Liver (tissue), 9 donors: Measurements from ENCODE around the gene TEX2. TPM values are rescaled to one million over a fixed set of nuclear protein-coding genes. Genes with fewer than 3 reads are reported as not detected.
A peak's percentile ranks its signal among the peaks of the same experiment; 100 is the strongest.

Experiments
- DNase-seq: peaks from one replicate; pipeline ENCODE4 v3.0.0-alpha.2; 2017; ENCODE audit warnings: low spot score
- H3K27ac ChIP-seq, 2 donors: one replicate each; pipeline ENCODE4 v1.7.0; 2013; ENCODE audit warnings: inconsistent platforms in 2 of 2, low read length in 2 of 2, control low read depth in 1 of 2, low read depth in 1 of 2, mild to moderate bottlenecking in 1 of 2
- H3K27me3 ChIP-seq, 4 donors: one replicate each; pipeline versions ENCODE4 v1.6.1 to v1.7.0; 2013; ENCODE audit warnings: low read length in 3 of 4, inconsistent platforms in 1 of 4, mild to moderate bottlenecking in 1 of 4, moderate library complexity in 1 of 4; ENCODE audit not compliant: control insufficient read depth in 4 of 4, insufficient read depth in 4 of 4
- H3K36me3 ChIP-seq, 4 donors: one replicate each; pipeline versions ENCODE4 v1.6.1 to v1.7.0; 2013; ENCODE audit warnings: low read length in 3 of 4, mild to moderate bottlenecking in 3 of 4, low read depth in 1 of 4, moderate library complexity in 1 of 4; ENCODE audit not compliant: control insufficient read depth in 4 of 4, insufficient read depth in 3 of 4
- H3K4me1 ChIP-seq, 4 donors: one replicate each; pipeline versions ENCODE4 v1.6.1 to v1.7.0; 2013; ENCODE audit warnings: low read length in 3 of 4, mild to moderate bottlenecking in 3 of 4, moderate library complexity in 1 of 4; ENCODE audit not compliant: control insufficient read depth in 4 of 4, insufficient read depth in 4 of 4
- H3K4me3 ChIP-seq, 3 donors: one replicate each; pipeline versions ENCODE4 v1.6.1 to v1.7.0; 2013; ENCODE audit warnings: low read length in 3 of 3, control low read depth in 1 of 3, low read depth in 1 of 3, mild to moderate bottlenecking in 1 of 3
- H3K9ac ChIP-seq, 2 donors: one replicate each; pipeline ENCODE4 v1.7.0; 2013; ENCODE audit warnings: low read length in 2 of 2, mild to moderate bottlenecking in 2 of 2, moderate library complexity in 2 of 2, control low read depth in 1 of 2, low read depth in 1 of 2
- H3K9me3 ChIP-seq, 4 donors: one replicate each; pipeline versions ENCODE4 v1.6.1 to v1.7.0; 2013; ENCODE audit warnings: low read length in 3 of 4; ENCODE audit not compliant: control insufficient read depth in 4 of 4
- ATF3 ChIP-seq: IDR thresholded peaks from 2 replicates; pipeline ENCODE4 v1.6.1; 2016; ENCODE audit warnings: antibody characterized with exemption
- EGR1 ChIP-seq, 2 donors: IDR thresholded peaks; 2 replicates each; pipeline ENCODE4 v1.6.1; 2016 to 2018; ENCODE audit warnings: antibody characterized with exemption in 2 of 2, low read depth in 2 of 2
- FOXA1 ChIP-seq: IDR thresholded peaks from 2 replicates; pipeline ENCODE4 v1.6.1; 2016; ENCODE audit warnings: antibody characterized with exemption
- FOXA2 ChIP-seq: IDR thresholded peaks from 2 replicates; pipeline ENCODE4 v1.6.1; 2016; ENCODE audit warnings: antibody characterized with exemption
- GABPA ChIP-seq, 2 donors: IDR thresholded peaks in 1 of 2; conservative IDR thresholded peaks in 1 of 2; 2 replicates each; pipeline ENCODE4 v1.6.1; 2016; ENCODE audit warnings: antibody characterized with exemption in 2 of 2, mild to moderate bottlenecking in 1 of 2, moderate library complexity in 1 of 2
- HNF4A ChIP-seq, 2 donors: conservative IDR thresholded peaks; 2 replicates each; pipeline ENCODE4 v1.6.1; 2016; ENCODE audit warnings: antibody characterized with exemption in 2 of 2, mild to moderate bottlenecking in 2 of 2
- HNF4G ChIP-seq: IDR thresholded peaks from 2 replicates; pipeline ENCODE4 v1.6.1; 2016; ENCODE audit warnings: antibody characterized with exemption
- JUND ChIP-seq, 2 donors: IDR thresholded peaks; 2 replicates each; pipeline ENCODE4 v1.6.1; 2016; ENCODE audit warnings: antibody characterized with exemption in 2 of 2
- MAX ChIP-seq: IDR thresholded peaks from 2 replicates; pipeline ENCODE4 v1.6.1; 2016; ENCODE audit warnings: antibody characterized with exemption
- NR2F2 ChIP-seq: IDR thresholded peaks from 2 replicates; pipeline ENCODE4 v1.6.1; 2016; ENCODE audit warnings: antibody characterized with exemption
- RAD21 ChIP-seq, 2 donors: IDR thresholded peaks; 2 replicates each; pipeline ENCODE4 v1.6.1; 2016; ENCODE audit warnings: antibody characterized with exemption in 2 of 2, mild to moderate bottlenecking in 2 of 2
- REST ChIP-seq: IDR thresholded peaks from 2 replicates; pipeline ENCODE4 v1.6.1; 2016; ENCODE audit warnings: antibody characterized with exemption, mild to moderate bottlenecking
- RXRA ChIP-seq, 2 donors: IDR thresholded peaks; 2 replicates each; pipeline ENCODE4 v1.6.1; 2017 to 2018; ENCODE audit warnings: antibody characterized with exemption in 2 of 2, mild to moderate bottlenecking in 1 of 2
- SP1 ChIP-seq: IDR thresholded peaks from 2 replicates; pipeline ENCODE4 v1.6.1; 2018; ENCODE audit warnings: antibody characterized with exemption, mild to moderate bottlenecking
- TAF1 ChIP-seq: conservative IDR thresholded peaks from 2 replicates; pipeline ENCODE4 v1.6.1; 2016; ENCODE audit warnings: antibody characterized with exemption, mild to moderate bottlenecking
- YY1 ChIP-seq: IDR thresholded peaks from 2 replicates; pipeline ENCODE4 v1.6.1; 2016; ENCODE audit warnings: antibody characterized with exemption, mild to moderate bottlenecking
- WGBS: extraction: QIAGEN DNeasy Blood & Tissue Kit; methylation state at CpG from one replicate; pipeline ENCODE4 v1.1.7; 2013; 5-methylcytosine and 5-hydroxymethylcytosine counted together
- polyA plus RNA-seq, 2 donors: library from polyadenylated mRNA; stranded (reverse) in 1 of 2; unstranded in 1 of 2; fragments of 200-250 nt in 1 of 2; fragments of >200 nt in 1 of 2; fragmentation: Nextera tagmentation in 1 of 2; extraction: Ambion mirVana in 1 of 2; gene quantifications; one replicate each; pipeline versions ENCODE4 v1.2.1 to v1.2.3, GENCODE V29; 2013 to 2015
- total RNA-seq, 2 donors: library from RNA; depleted of rRNA; stranded (reverse); fragments of >200 nt; gene quantifications; one replicate each; pipeline ENCODE4 v1.2.3, GENCODE V29; 2014
- TF ChIP-seq, protein P1 (sequence below): fragments of 150-350 bp; IDR thresholded peaks from 2 replicates; pipeline ENCODE4 v1.5.1; 2017; ENCODE audit warnings: improper control_type of control experiment, low read depth, low read length; ENCODE audit not compliant: missing input control
- TF ChIP-seq, protein P2 (sequence below): IDR thresholded peaks from 2 replicates; pipeline ENCODE4 v1.6.1; 2016; ENCODE audit warnings: antibody characterized with exemption
- donor health status: healthy.
- donor health status: healthy.
- donor health status: healthy.
- donor health status: healthy.
- donor health status: healthy.

Gene TEX2, protein sequence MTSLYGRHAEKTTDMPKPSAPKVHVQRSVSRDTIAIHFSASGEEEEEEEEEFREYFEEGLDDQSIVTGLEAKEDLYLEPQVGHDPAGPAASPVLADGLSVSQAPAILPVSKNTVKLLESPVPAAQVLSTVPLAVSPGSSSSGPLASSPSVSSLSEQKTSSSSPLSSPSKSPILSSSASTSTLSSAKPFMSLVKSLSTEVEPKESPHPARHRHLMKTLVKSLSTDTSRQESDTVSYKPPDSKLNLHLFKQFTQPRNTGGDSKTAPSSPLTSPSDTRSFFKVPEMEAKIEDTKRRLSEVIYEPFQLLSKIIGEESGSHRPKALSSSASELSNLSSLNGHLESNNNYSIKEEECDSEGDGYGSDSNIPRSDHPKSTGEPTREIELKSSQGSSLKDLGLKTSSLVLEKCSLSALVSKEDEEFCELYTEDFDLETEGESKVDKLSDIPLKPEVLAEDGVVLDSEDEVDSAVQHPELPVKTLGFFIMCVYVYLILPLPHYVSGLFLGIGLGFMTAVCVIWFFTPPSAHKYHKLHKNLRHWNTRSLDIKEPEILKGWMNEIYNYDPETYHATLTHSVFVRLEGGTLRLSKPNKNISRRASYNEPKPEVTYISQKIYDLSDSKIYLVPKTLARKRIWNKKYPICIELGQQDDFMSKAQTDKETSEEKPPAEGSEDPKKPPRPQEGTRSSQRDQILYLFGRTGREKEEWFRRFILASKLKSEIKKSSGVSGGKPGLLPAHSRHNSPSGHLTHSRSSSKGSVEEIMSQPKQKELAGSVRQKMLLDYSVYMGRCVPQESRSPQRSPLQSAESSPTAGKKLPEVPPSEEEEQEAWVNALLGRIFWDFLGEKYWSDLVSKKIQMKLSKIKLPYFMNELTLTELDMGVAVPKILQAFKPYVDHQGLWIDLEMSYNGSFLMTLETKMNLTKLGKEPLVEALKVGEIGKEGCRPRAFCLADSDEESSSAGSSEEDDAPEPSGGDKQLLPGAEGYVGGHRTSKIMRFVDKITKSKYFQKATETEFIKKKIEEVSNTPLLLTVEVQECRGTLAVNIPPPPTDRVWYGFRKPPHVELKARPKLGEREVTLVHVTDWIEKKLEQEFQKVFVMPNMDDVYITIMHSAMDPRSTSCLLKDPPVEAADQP
- total RNA-seq (10 to 100 TPM; 33.5 to 39.8 TPM), polyA plus RNA-seq (10 to 100 TPM; 15.9 to 22.9 TPM)

DNA sequence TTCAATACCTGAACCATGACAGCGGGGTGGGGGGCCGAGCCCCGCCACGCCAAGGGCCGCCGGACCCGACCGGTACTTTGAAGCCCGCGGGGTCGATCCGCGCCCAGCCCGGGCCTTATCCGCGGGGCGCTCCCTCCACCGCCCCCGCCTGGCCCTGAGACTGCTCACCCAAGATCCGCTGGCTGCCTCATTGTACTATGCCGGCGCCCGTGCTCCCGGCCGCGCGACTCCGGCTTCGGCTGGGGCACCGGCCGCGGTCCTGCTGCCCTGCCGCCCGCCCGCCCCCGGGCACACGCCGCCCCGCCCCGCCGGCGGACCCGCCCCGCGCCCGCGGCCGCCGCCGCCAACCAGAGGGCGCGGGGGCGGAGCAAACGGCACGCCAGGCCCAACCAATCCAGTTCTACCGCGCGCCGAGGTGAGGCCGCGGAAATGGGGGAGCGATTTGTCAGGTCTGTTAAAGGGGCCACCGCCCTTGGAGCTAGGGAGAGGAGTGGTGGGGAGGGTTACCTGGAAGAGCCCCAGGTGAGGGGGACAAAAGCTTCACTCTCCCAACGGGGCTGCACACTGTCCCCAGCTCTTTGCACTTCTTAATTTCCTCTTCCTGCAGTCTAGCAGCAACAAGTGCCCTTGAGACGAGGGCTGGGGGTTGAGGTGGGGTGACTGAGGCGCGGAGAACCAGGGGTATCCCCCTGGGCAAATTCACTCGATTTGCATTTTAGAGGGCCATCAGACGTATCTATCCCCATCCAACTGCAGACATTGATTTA is at the start of gene TEX2:
Gene TEX2 (minus strand): TSS at position 261 of the 767 bp plus-strand sequence. CDS start 49,043 bp downstream, outside the sequence.
- TF ChIP-seq, protein P1, sequence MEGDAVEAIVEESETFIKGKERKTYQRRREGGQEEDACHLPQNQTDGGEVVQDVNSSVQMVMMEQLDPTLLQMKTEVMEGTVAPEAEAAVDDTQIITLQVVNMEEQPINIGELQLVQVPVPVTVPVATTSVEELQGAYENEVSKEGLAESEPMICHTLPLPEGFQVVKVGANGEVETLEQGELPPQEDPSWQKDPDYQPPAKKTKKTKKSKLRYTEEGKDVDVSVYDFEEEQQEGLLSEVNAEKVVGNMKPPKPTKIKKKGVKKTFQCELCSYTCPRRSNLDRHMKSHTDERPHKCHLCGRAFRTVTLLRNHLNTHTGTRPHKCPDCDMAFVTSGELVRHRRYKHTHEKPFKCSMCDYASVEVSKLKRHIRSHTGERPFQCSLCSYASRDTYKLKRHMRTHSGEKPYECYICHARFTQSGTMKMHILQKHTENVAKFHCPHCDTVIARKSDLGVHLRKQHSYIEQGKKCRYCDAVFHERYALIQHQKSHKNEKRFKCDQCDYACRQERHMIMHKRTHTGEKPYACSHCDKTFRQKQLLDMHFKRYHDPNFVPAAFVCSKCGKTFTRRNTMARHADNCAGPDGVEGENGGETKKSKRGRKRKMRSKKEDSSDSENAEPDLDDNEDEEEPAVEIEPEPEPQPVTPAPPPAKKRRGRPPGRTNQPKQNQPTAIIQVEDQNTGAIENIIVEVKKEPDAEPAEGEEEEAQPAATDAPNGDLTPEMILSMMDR: no peak
- TF ChIP-seq JUND (IDR thresholded peaks at IDR 0.05) (no peak), REST (no peak), SP1 (peak; percentile 29), MAX (peak; percentile 76), TAF1 (no peak), ATF3 (no peak), EGR1 (IDR thresholded peaks at IDR 0.05; ENCODE audit: low read depth in 2 of 2) (peak in 1 of 2 donors; percentile 73), FOXA2 (no peak), FOXA1 (no peak), HNF4G (no peak), GABPA (IDR thresholded peaks at IDR 0.05 in 1 of 2, conservative IDR thresholded peaks at IDR 0.05 in 1 of 2) (no peak), NR2F2 (no peak), HNF4A (conservative IDR thresholded peaks at IDR 0.05) (peak in 1 of 2 donors; percentile 17), RAD21 (IDR thresholded peaks at IDR 0.05) (peak in 1 of 2 donors; percentile 12), YY1 (peak; percentile 48), RXRA (IDR thresholded peaks at IDR 0.05) (peak in 1 of 2 donors; percentile 19)
- TF ChIP-seq, protein P2, sequence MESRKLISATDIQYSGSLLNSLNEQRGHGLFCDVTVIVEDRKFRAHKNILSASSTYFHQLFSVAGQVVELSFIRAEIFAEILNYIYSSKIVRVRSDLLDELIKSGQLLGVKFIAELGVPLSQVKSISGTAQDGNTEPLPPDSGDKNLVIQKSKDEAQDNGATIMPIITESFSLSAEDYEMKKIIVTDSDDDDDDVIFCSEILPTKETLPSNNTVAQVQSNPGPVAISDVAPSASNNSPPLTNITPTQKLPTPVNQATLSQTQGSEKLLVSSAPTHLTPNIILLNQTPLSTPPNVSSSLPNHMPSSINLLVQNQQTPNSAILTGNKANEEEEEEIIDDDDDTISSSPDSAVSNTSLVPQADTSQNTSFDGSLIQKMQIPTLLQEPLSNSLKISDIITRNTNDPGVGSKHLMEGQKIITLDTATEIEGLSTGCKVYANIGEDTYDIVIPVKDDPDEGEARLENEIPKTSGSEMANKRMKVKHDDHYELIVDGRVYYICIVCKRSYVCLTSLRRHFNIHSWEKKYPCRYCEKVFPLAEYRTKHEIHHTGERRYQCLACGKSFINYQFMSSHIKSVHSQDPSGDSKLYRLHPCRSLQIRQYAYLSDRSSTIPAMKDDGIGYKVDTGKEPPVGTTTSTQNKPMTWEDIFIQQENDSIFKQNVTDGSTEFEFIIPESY: no peak
- H3K4me3 ChIP-seq: peak within 1 kb of the TSS; percentile 83 to 95 (median 88)
- no peaks in the 10 kb centered on the region for H3K27me3 ChIP-seq
- H3K9ac ChIP-seq: peak within 1 kb of the TSS; percentile 35 to 80
- peak; percentile 87 for DNase-seq
- no peaks in the 10 kb centered on the region for H3K9me3 ChIP-seq
- peaks cover 4 to 48% (median 36%) of the 10 kb centered on the region in 4 donors for H3K4me1 ChIP-seq
- under 1% methylated on average over 69 of the region's 69 CpGs for WGBS
- H3K36me3 ChIP-seq: no peaks in the 10 kb centered on the region
- peak within 1 kb of the TSS; percentile 84 to 91 for H3K27ac ChIP-seq
